MM.1S (cell line): ENCODE results near the gene ZNF470.

Source experiments
- CTCF ChIP-seq: fragments of 300-600 bp; sonication (generic); IDR thresholded peaks from 2 replicates; pipeline ENCODE4 v1.5.1; 2016; ENCODE audit warnings: antibody characterized with exemption, low read length, mixed read lengths
- EZH2 ChIP-seq: fragments of 300-600 bp; sonication (generic); optimal IDR thresholded peaks from 2 replicates; pipeline ENCODE3; 2017; ENCODE audit warnings: low read depth, mild to moderate bottlenecking, antibody characterized with exemption, low read length, mixed read lengths

- TF ChIP-seq CTCF = no peak
- TF ChIP-seq EZH2 = no peak
Observed at GRCh38 chr19:56537442-56537841, 29.8 kb upstream of the ZNF470 start.
